ENCODE data around the gene CAP1. TPM values are rescaled to one million over a fixed set of nuclear protein-coding genes. Genes with fewer than 3 reads are reported as not detected.

Gene CAP1
- total and polyA plus RNA-seq, 2 experiments from 2014 or later: 496 to 576 TPM

DNA sequence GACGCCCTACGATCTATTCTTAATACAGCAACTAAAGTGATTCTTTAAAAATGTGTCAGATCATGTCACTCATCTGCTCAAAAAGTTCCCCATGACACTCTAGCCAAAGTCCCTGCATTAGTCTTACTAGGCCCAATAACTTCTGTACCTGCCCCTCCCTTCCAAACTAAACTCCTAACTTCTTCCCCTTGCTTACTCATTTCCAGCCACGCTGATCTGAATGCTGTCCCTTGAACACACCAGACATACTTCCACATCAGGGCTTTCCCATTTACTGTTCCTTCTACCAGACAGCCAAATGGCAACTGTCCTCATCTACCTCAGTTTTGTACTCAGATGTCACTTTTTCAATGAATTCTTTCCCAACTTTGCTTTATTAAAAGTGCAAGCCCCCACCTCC, 55.3 kb downstream of the CAP1 start:
- WGBS, 2 experiments (ENCODE audit: low coverage in 1 of 2, low lambda C conversion rate in 2 of 2, missing lambda C conversion rate in 2 of 2): 98% methylated on average over 3 of the region's 3 CpGs
- H4K20me1 ChIP-seq (ENCODE audit: insufficient read depth): no peaks in the 10 kb centered on the region
- in situ Hi-C loops (cut with MboI): no loop called here
- H3K36me3 ChIP-seq (ENCODE audit: low read depth): 0 out of 2 replicates have a peak, but pooled peaks cover 10% of the 10 kb centered on the region
- no peaks in the 10 kb centered on the region for H3F3A ChIP-seq (ENCODE audit: insufficient read depth)
- no peak overlapping the region for H3K9ac ChIP-seq
- H3K9me2 ChIP-seq (ENCODE audit: insufficient read depth): no peaks in the 10 kb centered on the region
- peaks cover 14% of the 10 kb centered on the region; the same call in 1 of the 2 replicates for H3K79me2 ChIP-seq (ENCODE audit: insufficient read depth)
- TF ChIP-seq EZH2phosphoT487 (IDR thresholded peaks at IDR 0.05; ENCODE audit: insufficient read depth, low read depth): no peak
- TF ChIP-seq EZH2 (IDR thresholded peaks at IDR 0.05; ENCODE audit: insufficient read depth, poor library complexity, severe bottlenecking): no peak
- H3K27ac ChIP-seq: no peak overlapping the region
- H3K27me3 ChIP-seq (replicated peaks; ENCODE audit: insufficient read depth): no peaks in the 10 kb centered on the region
- no peaks in the 10 kb centered on the region for H3K4me1 ChIP-seq (ENCODE audit: insufficient read depth)
- no peaks in the 10 kb centered on the region for H3K9me3 ChIP-seq (ENCODE audit: low read depth)
- H2AFZ ChIP-seq: no peak overlapping the region
- H3K4me3 ChIP-seq: no peak overlapping the region
- peak overlapping the region; percentile 85 for H3K4me2 ChIP-seq (ENCODE audit: unreplicated experiment)
- DNase-seq: no peak

DNA sequence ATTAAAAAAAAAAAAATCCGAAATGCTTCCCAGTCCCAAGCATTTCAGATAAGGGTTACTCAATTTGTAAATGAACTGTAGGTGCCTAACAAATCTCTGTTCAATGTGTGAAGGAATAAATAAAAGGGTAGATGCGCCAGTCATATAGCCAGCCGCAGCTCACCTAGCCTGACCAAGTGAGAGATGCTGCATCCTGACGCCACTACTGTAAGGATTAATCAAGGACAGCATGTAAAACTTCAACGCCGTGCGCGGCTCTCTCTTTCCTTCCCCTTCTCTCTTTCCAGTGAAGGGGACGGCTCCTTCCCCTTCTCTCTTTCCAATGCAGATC, 56.1 kb downstream of the CAP1 start:
- Histone ChIP-seq H3F3A (ENCODE audit: insufficient read depth) (no peaks in the 10 kb centered on the region), H3K27me3 (replicated peaks; ENCODE audit: insufficient read depth) (no peaks in the 10 kb centered on the region; the same call in 1 of the 2 replicates), H3K4me2 (ENCODE audit: unreplicated experiment) (peak overlapping the region; percentile 85), H3K79me2 (ENCODE audit: insufficient read depth) (peaks cover 14% of the 10 kb centered on the region; the same call in 1 of the 2 replicates), H3K36me3 (ENCODE audit: low read depth) (0 out of 2 replicates have a peak, but pooled peaks cover 2% of the 10 kb centered on the region), H4K20me1 (ENCODE audit: insufficient read depth) (no peaks in the 10 kb centered on the region), H3K9me3 (ENCODE audit: low read depth) (no peaks in the 10 kb centered on the region), H3K9ac (peak overlapping the region; percentile 78), H2AFZ (peak overlapping the region; percentile 98), H3K27ac (0 out of 2 replicates have a peak overlapping the region, but pooled peaks have one; percentile 37), H3K9me2 (ENCODE audit: insufficient read depth) (no peaks in the 10 kb centered on the region), H3K4me3 (peak overlapping the region; percentile 95), H3K4me1 (ENCODE audit: insufficient read depth) (no peaks in the 10 kb centered on the region)
- WGBS, 2 experiments (ENCODE audit: low coverage in 1 of 2, low lambda C conversion rate in 2 of 2, missing lambda C conversion rate in 2 of 2): 17 to 20% methylated on average over 9 of the region's 9 CpGs
- no peak for DNase-seq
- in situ Hi-C loops (cut with MboI): no loop called here
- TF ChIP-seq EZH2 (IDR thresholded peaks at IDR 0.05; ENCODE audit: insufficient read depth, poor library complexity, severe bottlenecking): no peak
- no peak for TF ChIP-seq EZH2phosphoT487 (IDR thresholded peaks at IDR 0.05; ENCODE audit: insufficient read depth, low read depth)

DNA sequence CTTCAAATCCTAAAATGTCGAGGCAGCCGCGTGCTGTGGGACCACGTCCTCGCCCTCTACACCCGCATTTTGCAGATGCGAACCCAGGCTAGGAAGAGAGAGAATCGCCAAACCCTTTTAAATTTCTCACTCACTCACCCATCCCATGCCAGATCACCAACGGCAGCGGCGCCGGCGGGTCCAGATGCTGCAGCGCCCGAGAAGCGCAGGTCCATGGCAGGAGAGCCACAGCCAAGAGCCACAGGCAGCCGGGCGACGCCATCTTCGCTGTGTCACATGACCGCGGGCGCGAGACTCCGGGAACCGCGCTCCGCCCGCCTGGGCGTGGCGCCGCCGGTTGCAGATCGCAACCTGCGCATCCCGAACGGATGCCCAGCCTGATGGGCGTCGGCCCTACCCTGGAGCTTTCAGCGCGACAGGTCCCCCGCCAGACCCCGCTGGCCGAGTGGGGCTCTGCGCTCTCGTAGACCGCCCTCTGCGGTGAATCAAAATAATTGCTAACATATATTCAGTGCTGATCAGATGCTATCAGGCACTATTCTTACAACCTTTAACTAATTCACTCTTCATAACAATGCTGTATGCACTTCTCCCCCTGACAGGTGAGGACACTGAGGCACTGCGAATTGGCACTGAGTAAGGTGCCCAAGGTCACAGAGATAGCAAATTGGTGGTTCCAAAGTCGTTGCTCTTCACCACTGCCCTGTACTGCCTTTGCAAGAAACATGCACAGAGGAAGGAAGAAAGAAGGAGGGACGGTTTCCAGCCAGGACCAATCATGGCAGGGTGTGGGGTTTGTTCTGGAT, 56.7 kb downstream of the CAP1 start, which contains the start of gene PPT1:
TSS of gene PPT1 (minus strand) at position 276 of the 806 bp plus-strand sequence. CDS start at position 262, 14 bp downstream.
- TF ChIP-seq EZH2phosphoT487 (IDR thresholded peaks at IDR 0.05; ENCODE audit: insufficient read depth, low read depth): no peak
- no peak for TF ChIP-seq EZH2 (IDR thresholded peaks at IDR 0.05; ENCODE audit: insufficient read depth, poor library complexity, severe bottlenecking)
- H3F3A ChIP-seq (ENCODE audit: insufficient read depth): no peaks in the 10 kb centered on the region
- H3K4me2 ChIP-seq (ENCODE audit: unreplicated experiment): peak within 1 kb of the TSS; percentile 85
- H4K20me1 ChIP-seq (ENCODE audit: insufficient read depth): no peaks in the 10 kb centered on the region
- peak; percentile 89 for DNase-seq
- WGBS, 2 experiments (ENCODE audit: low coverage in 1 of 2, low lambda C conversion rate in 2 of 2, missing lambda C conversion rate in 2 of 2): 0 to 1% methylated on average over 41 to 51 of the region's 51 CpGs
- peak within 1 kb of the TSS; percentile 98 for H2AFZ ChIP-seq
- H3K4me1 ChIP-seq (ENCODE audit: insufficient read depth): no peaks in the 10 kb centered on the region
- in situ Hi-C loops (cut with MboI): no loop called here
- no peaks in the 10 kb centered on the region for H3K36me3 ChIP-seq (ENCODE audit: low read depth)
- peak within 1 kb of the TSS; percentile 37; the same call in 1 of the 2 replicates for H3K27ac ChIP-seq
- H3K9me3 ChIP-seq (ENCODE audit: low read depth): no peaks in the 10 kb centered on the region
- peaks cover 14% of the 10 kb centered on the region; the same call in 1 of the 2 replicates for H3K79me2 ChIP-seq (ENCODE audit: insufficient read depth)
- H3K27me3 ChIP-seq (replicated peaks; ENCODE audit: insufficient read depth): no peaks in the 10 kb centered on the region; the same call in 1 of the 2 replicates
- peak within 1 kb of the TSS; percentile 78 for H3K9ac ChIP-seq
- H3K4me3 ChIP-seq: peak within 1 kb of the TSS; percentile 95
- H3K9me2 ChIP-seq (ENCODE audit: insufficient read depth): no peaks in the 10 kb centered on the region

DNA sequence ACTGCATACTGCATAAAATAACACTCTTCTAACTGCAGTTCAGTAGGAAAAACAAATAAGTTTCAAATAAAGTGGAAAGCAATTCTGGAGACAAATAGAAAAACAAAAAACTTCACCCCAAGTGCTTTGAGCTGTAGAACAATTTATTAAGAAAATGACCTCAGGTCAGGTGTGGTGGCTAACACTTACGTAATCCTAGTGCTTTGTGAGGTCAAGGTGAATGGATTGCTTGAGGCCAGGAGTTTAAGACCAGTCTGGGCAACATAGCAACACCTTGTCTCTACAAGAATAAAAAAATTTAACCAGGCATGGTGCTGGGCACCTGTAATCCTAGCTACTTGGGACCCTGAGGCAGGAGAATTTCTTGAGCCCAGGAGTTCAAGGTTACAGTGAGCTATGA, 61.5 kb downstream of the CAP1 start:
- no peak for DNase-seq
- Histone ChIP-seq H3K27me3 (replicated peaks; ENCODE audit: insufficient read depth) (peaks cover 7% of the 10 kb centered on the region; the same call in 1 of the 2 replicates), H2AFZ (no peak overlapping the region), H3K4me1 (ENCODE audit: insufficient read depth) (no peaks in the 10 kb centered on the region), H3K79me2 (ENCODE audit: insufficient read depth) (no peaks in the 10 kb centered on the region), H3K27ac (no peak overlapping the region), H3K9me2 (ENCODE audit: insufficient read depth) (no peaks in the 10 kb centered on the region), H3K9me3 (ENCODE audit: low read depth) (no peaks in the 10 kb centered on the region), H3K4me2 (ENCODE audit: unreplicated experiment) (no peak overlapping the region), H3F3A (ENCODE audit: insufficient read depth) (no peaks in the 10 kb centered on the region), H3K36me3 (ENCODE audit: low read depth) (no peaks in the 10 kb centered on the region), H3K9ac (no peak overlapping the region), H4K20me1 (ENCODE audit: insufficient read depth) (no peaks in the 10 kb centered on the region), H3K4me3 (no peak overlapping the region)
- WGBS, 2 experiments (ENCODE audit: low coverage in 1 of 2, low lambda C conversion rate in 2 of 2, missing lambda C conversion rate in 2 of 2): 13 to 30% methylated on average over 1 of the region's 1 CpG
- in situ Hi-C loops (cut with MboI): no loop called here
- no peak for TF ChIP-seq EZH2phosphoT487 (IDR thresholded peaks at IDR 0.05; ENCODE audit: insufficient read depth, low read depth)
- no peak for TF ChIP-seq EZH2 (IDR thresholded peaks at IDR 0.05; ENCODE audit: insufficient read depth, poor library complexity, severe bottlenecking)
